IMR-90 (cell line): Measurements from ENCODE around the gene EPB41L1. TPM values are rescaled to one million over a fixed set of nuclear protein-coding genes. Genes with fewer than 3 reads are reported as not detected.

Experiments used
- ATAC-seq: fragments of 200-7000 bp; cut with Tn5 transposase; 2 replicates; pipeline ENCODE4 v1.9.1; 2020; ENCODE audit warnings: low read depth, mild to moderate bottlenecking, moderate library complexity
- BruUV-seq: library from RNA; stranded (reverse); fragments of 400-500 nt; replicated peaks from 2 replicates; lab custom pipeline; 2021; lab: Mats Ljungman, UMichigan
- CTCF ChIA-PET: fragments of 300-600 bp; formaldehyde crosslinking; extraction: SDS; loops from one replicate; lab custom pipeline; 2021; ENCODE audit warnings: antibody characterized with exemption; lab: Yijun Ruan, JAX
- POLR2A ChIA-PET: fragments of 300-600 bp; sonication (Branson Sonifier 250); formaldehyde crosslinking; loops from one replicate; lab custom pipeline; 2022; ENCODE audit warnings: antibody characterized with exemption; ENCODE audit not compliant: unreplicated experiment; lab: Charles Lee
- DNase-seq: peaks from one replicate; pipeline ENCODE4 v3.0.0; 2013
- H2AFZ ChIP-seq: replicated peaks from 2 replicates; pipeline ENCODE3; 2013; ENCODE audit warnings: low read length, mild to moderate bottlenecking; ENCODE audit not compliant: poor library complexity
- H2AK5ac ChIP-seq: 2 replicates; pipeline ENCODE4 v1.6.1; 2013; ENCODE audit warnings: low read depth, low read length, inconsistent platforms
- H2AK9ac ChIP-seq: replicated peaks from 2 replicates; pipeline ENCODE3; 2013; ENCODE audit warnings: mild to moderate bottlenecking, low read depth, low read length, moderate library complexity; ENCODE audit not compliant: poor library complexity
- H2BK120ac ChIP-seq: 2 replicates; pipeline ENCODE4 v1.6.1; 2013; ENCODE audit warnings: low read depth, low read length, inconsistent platforms
- H2BK15ac ChIP-seq: 3 replicates; pipeline ENCODE4 v1.6.1; 2013; ENCODE audit warnings: low read depth, low read length, inconsistent platforms
- H2BK20ac ChIP-seq: 2 replicates; pipeline ENCODE4 v1.6.1; 2013; ENCODE audit warnings: low read depth, mild to moderate bottlenecking, inconsistent platforms, low read length, moderate library complexity
- H2BK5ac ChIP-seq: 2 replicates; pipeline ENCODE4 v1.6.1; 2013; ENCODE audit warnings: mild to moderate bottlenecking, low read depth, low read length, inconsistent platforms; ENCODE audit not compliant: poor library complexity, severe bottlenecking
- H3K14ac ChIP-seq: replicated peaks from 2 replicates; pipeline ENCODE4 v1.6.1; 2013; ENCODE audit warnings: low read depth, low read length, inconsistent platforms
- H3K18ac ChIP-seq: 2 replicates; pipeline ENCODE4 v1.6.1; 2013; ENCODE audit warnings: low read depth, low read length, control low read depth
- H3K23ac ChIP-seq: 2 replicates; pipeline ENCODE4 v1.6.1; 2013; ENCODE audit warnings: low read depth, low read length, inconsistent platforms
- H3K27ac ChIP-seq: 2 replicates; pipeline ENCODE4 v1.5.1; 2013; ENCODE audit warnings: mild to moderate bottlenecking, control low read depth, low read length; ENCODE audit not compliant: insufficient read depth
- H3K27me3 ChIP-seq: 2 replicates; pipeline ENCODE4 v1.6.1; 2013; ENCODE audit warnings: low read length; ENCODE audit not compliant: control insufficient read depth, insufficient read depth
- H3K36me3 ChIP-seq: 2 replicates; pipeline ENCODE4 v1.6.1; 2013; ENCODE audit warnings: low read length, mixed read lengths; ENCODE audit not compliant: control insufficient read depth, insufficient read depth
- H3K4ac ChIP-seq: 2 replicates; pipeline ENCODE4 v1.6.1; 2013; ENCODE audit warnings: low read depth, low read length, inconsistent platforms
- H3K4me1 ChIP-seq: 2 replicates; pipeline ENCODE4 v1.6.1; 2013; ENCODE audit warnings: low read length, mixed read lengths; ENCODE audit not compliant: control insufficient read depth, insufficient read depth
- H3K4me2 ChIP-seq: 2 replicates; pipeline ENCODE4 v1.6.1; 2013; ENCODE audit warnings: low read depth, mild to moderate bottlenecking, control low read depth, low read length, moderate library complexity
- H3K4me3 ChIP-seq: 2 replicates; pipeline ENCODE4 v1.5.1; 2013; ENCODE audit warnings: low read depth, mild to moderate bottlenecking, control low read depth, low read length, moderate library complexity; ENCODE audit not compliant: insufficient read depth
- H3K56ac ChIP-seq: 2 replicates; pipeline ENCODE4 v1.6.1; 2013; ENCODE audit warnings: low read length, inconsistent platforms; ENCODE audit not compliant: insufficient read depth; ENCODE audit errors: extremely low read depth
- H3K79me1 ChIP-seq, 2 experiments: 2 replicates each; pipeline ENCODE4 v1.6.1; 2013; ENCODE audit warnings: low read length in 2 of 2, inconsistent platforms in 1 of 2, low read depth in 1 of 2
- H3K9ac ChIP-seq: 2 replicates; pipeline ENCODE4 v1.6.1; 2013; ENCODE audit warnings: low read depth, low read length, control low read depth
- H3K9me1 ChIP-seq: 2 replicates; pipeline ENCODE4 v1.6.1; 2013; ENCODE audit warnings: low read length, inconsistent platforms; ENCODE audit not compliant: insufficient read depth
- H3K9me3 ChIP-seq: 2 replicates; pipeline ENCODE4 v1.6.1; 2013; ENCODE audit warnings: low read length; ENCODE audit not compliant: control insufficient read depth, insufficient read depth
- H4K20me1 ChIP-seq: 2 replicates; pipeline ENCODE4 v1.6.1; 2013; ENCODE audit warnings: low read length, inconsistent platforms; ENCODE audit not compliant: insufficient read depth
- H4K5ac ChIP-seq: 2 replicates; pipeline ENCODE4 v1.6.1; 2013; ENCODE audit warnings: mild to moderate bottlenecking, low read depth, low read length, control low read depth
- H4K8ac ChIP-seq, 2 experiments: 2 replicates each; pipeline ENCODE4 v1.6.1; 2013; ENCODE audit warnings: low read depth in 2 of 2, low read length in 2 of 2, control low read depth in 1 of 2, inconsistent platforms in 1 of 2
- H4K91ac ChIP-seq: 2 replicates; pipeline ENCODE4 v1.6.1; 2013; ENCODE audit warnings: low read depth, low read length, inconsistent platforms; ENCODE audit not compliant: insufficient read depth
- BHLHE40 ChIP-seq: fragments of 150-350 bp; IDR thresholded peaks from 2 replicates; pipeline ENCODE4 v1.6.1; 2016; ENCODE audit warnings: mild to moderate bottlenecking, low read depth, low read length
- CEBPB ChIP-seq: IDR thresholded peaks from 2 replicates; pipeline ENCODE4 v1.6.1; 2012; ENCODE audit warnings: low read depth, low read length, improper control_type of control experiment
- CHD1 ChIP-seq: IDR thresholded peaks from 2 replicates; pipeline ENCODE4 v1.6.1; 2012; ENCODE audit warnings: low read depth, low read length, improper control_type of control experiment
- FOS ChIP-seq: fragments of 150-350 bp; IDR thresholded peaks from 2 replicates; pipeline ENCODE4 v1.6.1; 2016; ENCODE audit warnings: low read depth, low read length
- MAFK ChIP-seq: IDR thresholded peaks from 2 replicates; pipeline ENCODE4 v1.6.1; 2012; ENCODE audit warnings: low read depth, low read length, improper control_type of control experiment
- MAZ ChIP-seq: IDR thresholded peaks from 2 replicates; pipeline ENCODE4 v1.6.1; 2012; ENCODE audit warnings: low read depth, mild to moderate bottlenecking, low read length, improper control_type of control experiment, moderate library complexity, borderline replicate concordance
- MXI1 ChIP-seq: IDR thresholded peaks from 2 replicates; pipeline ENCODE4 v1.6.1; 2012; ENCODE audit warnings: low read depth, mild to moderate bottlenecking, low read length, moderate library complexity, borderline replicate concordance
- NFE2L2 ChIP-seq: fragments of 150-350 bp; IDR thresholded peaks from 2 replicates; pipeline ENCODE4 v1.6.1; 2016; ENCODE audit warnings: low read depth, mild to moderate bottlenecking, low read length
- POLR2A ChIP-seq: IDR thresholded peaks from 2 replicates; pipeline ENCODE4 v1.6.1; 2012; ENCODE audit warnings: mild to moderate bottlenecking, low read depth, low read length
- RAD21 ChIP-seq: IDR thresholded peaks from 2 replicates; pipeline ENCODE4 v1.6.1; 2012; ENCODE audit warnings: low read length, improper control_type of control experiment
- RCOR1 ChIP-seq: IDR thresholded peaks from 2 replicates; pipeline ENCODE4 v1.6.1; 2012; ENCODE audit warnings: mild to moderate bottlenecking, low read length, improper control_type of control experiment; ENCODE audit not compliant: insufficient replicate concordance
- RFX5 ChIP-seq: IDR thresholded peaks from 2 replicates; pipeline ENCODE4 v1.8.0; 2012; ENCODE audit warnings: low read depth, mild to moderate bottlenecking, low read length, moderate library complexity
- SMC3 ChIP-seq: fragments of 150-350 bp; IDR thresholded peaks from 2 replicates; pipeline ENCODE4 v1.6.1; 2016; ENCODE audit warnings: low read depth, mild to moderate bottlenecking, antibody characterized with exemption, low read length, moderate library complexity
- WGBS, 2 experiments: methylation state at CpG; one replicate each; pipeline versions ENCODE4 v1.1.5 to v1.1.7; 2013; ENCODE audit warnings: missing lambda C conversion rate in 2 of 2; ENCODE audit not compliant: insufficient read length in 1 of 2; ENCODE audit errors: extremely low coverage in 2 of 2; 5-methylcytosine and 5-hydroxymethylcytosine counted together
- dilution Hi-C: fragments of 300-500 bp; cut with HindIII; formaldehyde crosslinking; loops from one replicate; pipeline ENCODE4 v1.14.3; 2018; ENCODE audit warnings: low sequenced_read_pairs; ENCODE audit not compliant: unreplicated experiment
- in situ Hi-C: fragments of 300-500 bp; cut with MboI; formaldehyde crosslinking; loops from 3 replicates; pipeline ENCODE4 v1.14.3; 2019; ENCODE audit warnings: low sequenced_read_pairs, inconsistent platforms, mixed read lengths
- intact Hi-C: fragments of 100-400 bp; cut with micrococcal nuclease; formaldehyde crosslinking; loops from 2 replicates; pipeline ENCODE4 v1.10.0; 2022
- polyA plus RNA-seq, 3 experiments: library from polyadenylated mRNA; depleted of rRNA; stranded (reverse); fragments of >200 nt; gene quantifications; 2 replicates each; pipeline ENCODE4 v1.2.3, GENCODE V29; 2012; ENCODE audit warnings: low replicate concordance in 1 of 3
- total RNA-seq: library from RNA; depleted of rRNA; stranded (reverse); fragments of >200 nt; gene quantifications from 2 replicates; pipeline ENCODE4 v1.2.3, GENCODE V29; 2012
- TF ChIP-seq, protein P1 (sequence below): fragments of 150-350 bp; IDR thresholded peaks from 2 replicates; pipeline ENCODE4 v1.6.1; 2016; ENCODE audit warnings: low read depth, mild to moderate bottlenecking, low read length, moderate library complexity, borderline replicate concordance
- TF ChIP-seq, protein P2 (sequence below): conservative IDR thresholded peaks from 2 replicates; pipeline ENCODE4 v1.5.1; 2012; ENCODE audit warnings: mild to moderate bottlenecking, low read depth, low read length, improper control_type of control experiment

The EPB41L1 gene
- total and polyA plus RNA-seq, 2 of the 4 experiments (the other 2 are of a cell fraction) = 12.5 to 33.7 TPM

DNA sequence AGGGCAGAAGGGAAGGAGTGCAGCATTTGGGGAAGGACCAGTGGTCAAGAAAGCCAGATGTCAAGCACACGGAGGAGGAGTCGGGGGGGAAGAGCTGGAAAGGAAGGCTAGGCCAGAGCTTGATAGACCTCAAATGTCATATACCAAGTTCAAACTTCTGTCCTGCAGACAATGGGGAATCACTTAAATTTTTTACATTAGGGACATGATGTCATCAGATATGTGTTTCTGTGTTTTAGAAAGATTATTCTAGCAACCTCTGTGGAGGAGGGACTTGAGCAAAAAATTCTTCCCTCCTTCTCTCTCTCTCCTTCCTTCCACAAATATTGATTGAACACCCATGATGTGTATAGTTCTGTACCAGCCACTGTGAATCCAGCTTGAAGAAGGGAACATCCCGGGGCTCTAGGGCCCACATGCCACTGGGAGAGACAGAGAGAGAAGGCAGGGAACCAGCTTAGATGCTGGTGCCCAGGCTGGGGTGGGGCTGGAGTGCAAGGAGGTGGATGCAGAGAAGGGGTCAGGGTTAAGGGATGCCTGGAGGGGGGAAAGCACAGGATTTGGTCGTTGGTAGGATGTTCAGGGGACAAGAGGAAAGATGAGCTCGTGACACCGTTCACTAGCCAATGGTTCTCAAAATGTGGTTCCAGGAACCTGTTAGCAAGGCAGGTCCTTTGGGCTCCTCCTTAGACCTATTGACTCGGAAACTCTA is 61.9 kb downstream of the EPB41L1 start:
- H3K18ac ChIP-seq = no peak overlapping the region
- no peak overlapping the region for H3K56ac ChIP-seq
- no peak overlapping the region for H2BK120ac ChIP-seq
- no peak overlapping the region for H2AFZ ChIP-seq
- H2BK15ac ChIP-seq = no peak overlapping the region
- H2BK5ac ChIP-seq = no peak overlapping the region
- dilution Hi-C loops (no loop called here), in situ Hi-C loops (loop anchor here (25.0 kb wide), 1 partner anchor 696 kb away; no protein-coding TSS in a partner anchor), intact Hi-C loops (no loop called here)
- H3K9me1 ChIP-seq = no peaks in the 10 kb centered on the region
- no peaks in the 10 kb centered on the region for H4K20me1 ChIP-seq
- H4K5ac ChIP-seq = no peak overlapping the region
- H4K91ac ChIP-seq = no peak overlapping the region
- no peak for ATAC-seq
- H2BK20ac ChIP-seq = no peak overlapping the region
- H3K79me1 ChIP-seq = no peaks in the 10 kb centered on the region
- no peak overlapping the region for H3K4me2 ChIP-seq
- no peaks in the 10 kb centered on the region for H3K27me3 ChIP-seq
- TF ChIP-seq MAFK = no peak
- TF ChIP-seq, protein P1, sequence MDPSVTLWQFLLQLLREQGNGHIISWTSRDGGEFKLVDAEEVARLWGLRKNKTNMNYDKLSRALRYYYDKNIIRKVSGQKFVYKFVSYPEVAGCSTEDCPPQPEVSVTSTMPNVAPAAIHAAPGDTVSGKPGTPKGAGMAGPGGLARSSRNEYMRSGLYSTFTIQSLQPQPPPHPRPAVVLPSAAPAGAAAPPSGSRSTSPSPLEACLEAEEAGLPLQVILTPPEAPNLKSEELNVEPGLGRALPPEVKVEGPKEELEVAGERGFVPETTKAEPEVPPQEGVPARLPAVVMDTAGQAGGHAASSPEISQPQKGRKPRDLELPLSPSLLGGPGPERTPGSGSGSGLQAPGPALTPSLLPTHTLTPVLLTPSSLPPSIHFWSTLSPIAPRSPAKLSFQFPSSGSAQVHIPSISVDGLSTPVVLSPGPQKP = no peak
- no peak for TF ChIP-seq RAD21
- no peak for TF ChIP-seq NFE2L2
- no peak for TF ChIP-seq RCOR1
- TF ChIP-seq FOS = no peak
- no peak for TF ChIP-seq BHLHE40
- TF ChIP-seq MXI1 = no peak
- TF ChIP-seq, protein P2, sequence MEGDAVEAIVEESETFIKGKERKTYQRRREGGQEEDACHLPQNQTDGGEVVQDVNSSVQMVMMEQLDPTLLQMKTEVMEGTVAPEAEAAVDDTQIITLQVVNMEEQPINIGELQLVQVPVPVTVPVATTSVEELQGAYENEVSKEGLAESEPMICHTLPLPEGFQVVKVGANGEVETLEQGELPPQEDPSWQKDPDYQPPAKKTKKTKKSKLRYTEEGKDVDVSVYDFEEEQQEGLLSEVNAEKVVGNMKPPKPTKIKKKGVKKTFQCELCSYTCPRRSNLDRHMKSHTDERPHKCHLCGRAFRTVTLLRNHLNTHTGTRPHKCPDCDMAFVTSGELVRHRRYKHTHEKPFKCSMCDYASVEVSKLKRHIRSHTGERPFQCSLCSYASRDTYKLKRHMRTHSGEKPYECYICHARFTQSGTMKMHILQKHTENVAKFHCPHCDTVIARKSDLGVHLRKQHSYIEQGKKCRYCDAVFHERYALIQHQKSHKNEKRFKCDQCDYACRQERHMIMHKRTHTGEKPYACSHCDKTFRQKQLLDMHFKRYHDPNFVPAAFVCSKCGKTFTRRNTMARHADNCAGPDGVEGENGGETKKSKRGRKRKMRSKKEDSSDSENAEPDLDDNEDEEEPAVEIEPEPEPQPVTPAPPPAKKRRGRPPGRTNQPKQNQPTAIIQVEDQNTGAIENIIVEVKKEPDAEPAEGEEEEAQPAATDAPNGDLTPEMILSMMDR = no peak
- TF ChIP-seq RFX5 = no peak
- TF ChIP-seq MAZ = no peak
- no peak for TF ChIP-seq SMC3
- TF ChIP-seq POLR2A = no peak
- no peak for TF ChIP-seq CEBPB
- TF ChIP-seq CHD1 = no peak
- no peak overlapping the region for H3K4me3 ChIP-seq
- no peak overlapping the region for H3K27ac ChIP-seq
- H3K36me3 ChIP-seq = peaks cover 6% of the 10 kb centered on the region; the same call in 1 of the 2 replicates
- ChIA-PET CTCF (interaction anchor here (0.6 to 1.1 kb wide), 2 partner anchors 14 to 447 kb away, joined by 3 to 4 read pairs; no protein-coding TSS in a partner anchor), POLR2A (no interaction called here)
- H2AK5ac ChIP-seq = no peak overlapping the region
- no peak overlapping the region for H2AK9ac ChIP-seq
- H3K14ac ChIP-seq = no peak overlapping the region
- no peak overlapping the region for H4K8ac ChIP-seq
- no peaks in the 10 kb centered on the region for H3K4me1 ChIP-seq
- H3K9ac ChIP-seq = no peak overlapping the region
- H3K23ac ChIP-seq = no peak overlapping the region
- H3K4ac ChIP-seq = no peak overlapping the region
- H3K9me3 ChIP-seq = no peaks in the 10 kb centered on the region
- BruUV-seq = no TSS peak
- DNase-seq = no peak
- 70% methylated on average over 4 of the region's 7 CpGs; no CpG with 5 or more reads in 1 of the 2 experiments for WGBS, 2 experiments
